HG03432 (cell line): Measurements from ENCODE around the gene SLC36A4.
"Not testable (repeated sequence)": the region's sequence is repeated elsewhere in the genome, so short reads cannot be mapped to it uniquely, and the experiment has no call there.

Experiments
- ATAC-seq: cut with Tn5 transposase; IDR thresholded peaks from one replicate; pipeline ENCODE4 v1.9.1; 2021; ENCODE audit warnings: mild to moderate bottlenecking, moderate library complexity; ENCODE audit not compliant: unreplicated experiment

Gene SLC36A4

GRCh38 chr11:93197380-93198214 lies at the start of gene SLC36A4:
SLC36A4 (minus strand) TSS chr11:93197991; CDS start chr11:93197832, 159 bp downstream.
- ATAC-seq, result peak; percentile 93

GRCh38 chr11:93246790-93247189 lies 49.0 kb upstream of the SLC36A4 start:
- ATAC-seq, result not testable (repeated sequence)

- ATAC-seq, result no peak
Observed at GRCh38 chr11:93244018-93244417, 46.2 kb upstream of the SLC36A4 start.

- ATAC-seq, result no peak
Observed at GRCh38 chr11:93239966-93240365, 42.2 kb upstream of the SLC36A4 start.

GRCh38 chr11:93238956-93239355 lies 41.2 kb upstream of the SLC36A4 start:
- no peak for ATAC-seq

- ATAC-seq, result peak; percentile 75
Observed at GRCh38 chr11:93236741-93237675, 39.2 kb upstream of the SLC36A4 start.

GRCh38 chr11:93234602-93235207 lies 36.9 kb upstream of the SLC36A4 start:
- ATAC-seq, result peak; percentile 97

- ATAC-seq, result no peak
Observed at GRCh38 chr11:93229876-93230275, 32.1 kb upstream of the SLC36A4 start.

- no peak for ATAC-seq
Observed at GRCh38 chr11:93225662-93226061, 27.9 kb upstream of the SLC36A4 start.

- no peak for ATAC-seq
Observed at GRCh38 chr11:93221539-93221938, 23.7 kb upstream of the SLC36A4 start.

GRCh38 chr11:93220078-93220477 lies 22.3 kb upstream of the SLC36A4 start:
- ATAC-seq, result no peak

GRCh38 chr11:93219440-93219839 lies 21.6 kb upstream of the SLC36A4 start:
- ATAC-seq, result peak; percentile 82

- ATAC-seq, result no peak
Observed at GRCh38 chr11:93216511-93217101, 18.8 kb upstream of the SLC36A4 start.

- no peak for ATAC-seq
Observed at GRCh38 chr11:93213622-93214021, 15.8 kb upstream of the SLC36A4 start.

- no peak for ATAC-seq
Observed at GRCh38 chr11:93212094-93212493, 14.3 kb upstream of the SLC36A4 start.

GRCh38 chr11:93209466-93209865 lies 11.7 kb upstream of the SLC36A4 start:
- ATAC-seq, result no peak

GRCh38 chr11:93208663-93209270 lies 11.0 kb upstream of the SLC36A4 start:
- ATAC-seq, result no peak

- ATAC-seq, result no peak
Observed at GRCh38 chr11:93199616-93200015, 1.8 kb upstream of the SLC36A4 start.

GRCh38 chr11:93198215-93198845 lies 539 bp upstream of the SLC36A4 start:
- ATAC-seq, result no peak

GRCh38 chr11:93196816-93197379 lies 893 bp downstream of the SLC36A4 start:
- peak; percentile 19 for ATAC-seq
